BLaER1 treated with 17β-estradiol and CSF1 and Interleukin-3, amounts not matched to agents 10 nM and 100 nM (cell line): ENCODE results near the gene RPS6KA2.
A peak's percentile ranks its signal among the peaks of the same experiment; 100 is the strongest.

Experiments used
- H3K27ac ChIP-seq, 11 experiments: shearing (Covaris generic); formaldehyde crosslinking; 2 replicates each; pipeline ENCODE4 v1.8.1; 2022
- H3K27me3 ChIP-seq, 11 experiments: shearing (Covaris generic); formaldehyde crosslinking; 2 replicates each; pipeline ENCODE4 v1.8.1; 2022
- H3K36me3 ChIP-seq, 11 experiments: shearing (Covaris generic); formaldehyde crosslinking; 2 replicates each; pipeline ENCODE4 v1.8.1; 2022
- H3K4me1 ChIP-seq, 10 experiments: shearing (Covaris generic); formaldehyde crosslinking; 2 replicates each; pipeline ENCODE4 v1.8.1; 2022
- H3K4me2 ChIP-seq, 11 experiments: shearing (Covaris generic); formaldehyde crosslinking; 2 replicates each; pipeline ENCODE4 v1.8.1; 2022
- H3K4me3 ChIP-seq, 10 experiments: shearing (Covaris generic); formaldehyde crosslinking; 2 replicates each; pipeline ENCODE4 v1.8.1; 2022
- H3K9ac ChIP-seq, 11 experiments: shearing (Covaris generic); formaldehyde crosslinking; 2 replicates each; pipeline ENCODE4 v1.8.1; 2022
- H3K9me3 ChIP-seq, 11 experiments: shearing (Covaris generic); formaldehyde crosslinking; replicated peaks in 1 of 11; 2 replicates each; pipeline ENCODE4 v1.8.1; 2022
- H4K20me1 ChIP-seq, 11 experiments: shearing (Covaris generic); formaldehyde crosslinking; 2 replicates each; pipeline ENCODE4 v1.8.1; 2022
- Cebpa-rat ChIP-seq, 11 experiments: shearing (Covaris generic); IDR thresholded peaks; 2 replicates each; pipeline ENCODE4 v1.8.1; 2022

RPS6KA2 gene

DNA sequence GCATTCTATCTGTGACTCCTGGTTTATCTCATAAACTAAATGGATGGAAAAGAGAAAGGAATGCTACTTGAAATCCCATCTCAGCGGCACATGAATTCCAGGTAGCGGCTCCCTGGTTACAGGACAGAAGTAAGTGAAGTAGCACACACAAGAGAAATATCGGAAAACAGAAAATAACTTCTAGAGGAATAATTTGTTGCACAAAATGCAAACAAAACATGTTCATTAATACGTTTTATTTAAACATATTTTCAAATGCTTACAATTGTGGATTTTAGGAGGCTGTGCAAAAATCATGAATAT is 26.5 kb upstream of the RPS6KA2 start:
- H3K27me3 ChIP-seq = peaks cover 0 to 14% (median 0%) of the 10 kb centered on the region in 11 experiments; a peak in 5 of 22 replicates

DNA sequence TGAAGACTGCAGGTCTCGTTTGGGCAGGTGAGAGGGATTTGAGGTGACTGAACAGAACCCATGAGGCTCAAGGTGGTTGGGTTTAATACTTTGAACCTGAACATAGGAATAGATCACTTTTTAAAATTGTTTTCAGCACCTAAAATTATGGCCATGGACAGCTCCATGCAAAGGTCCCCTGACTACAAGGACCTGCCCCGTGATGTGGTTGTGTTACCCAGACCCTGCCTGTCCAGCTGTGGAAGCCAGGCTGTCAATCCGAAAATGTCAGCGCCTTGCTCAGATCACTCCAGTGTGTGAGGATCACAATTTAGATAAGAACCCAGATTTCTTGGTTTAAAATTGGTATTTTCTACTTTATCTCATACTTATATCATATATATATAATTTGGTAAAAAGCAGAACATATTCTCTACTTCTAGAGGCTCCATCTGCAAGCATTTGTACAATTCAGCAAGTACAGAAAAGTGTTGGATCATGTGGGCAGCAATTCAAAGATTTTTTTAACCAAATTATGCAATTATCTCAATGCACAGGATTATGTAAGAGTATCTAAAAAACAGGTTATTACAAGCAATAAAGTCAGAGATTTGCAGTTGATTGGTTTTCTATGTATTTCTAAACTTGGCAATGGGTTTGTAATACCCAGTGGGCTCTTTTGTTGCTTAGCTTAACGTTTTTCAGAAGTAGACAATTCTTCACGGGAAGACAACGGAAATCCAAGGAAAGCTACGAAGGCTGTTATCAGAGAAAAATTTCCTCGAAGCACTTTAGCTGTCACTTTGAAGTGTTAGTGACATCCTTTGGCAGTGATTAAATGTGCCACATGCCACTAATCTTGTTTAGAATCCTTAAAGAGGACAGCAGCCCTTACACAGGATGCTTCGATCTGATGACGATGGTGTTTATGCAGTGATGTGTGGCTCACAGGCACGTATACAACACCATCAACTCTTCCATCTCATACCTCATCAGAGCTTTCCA is 24.1 kb upstream of the RPS6KA2 start:
- Histone ChIP-seq H3K4me1 (peaks cover 14 to 61% (median 50%) of the 10 kb centered on the region in 10 experiments; a peak in 18 of 20 replicates), H3K27me3 (peaks cover 0 to 6% (median 0%) of the 10 kb centered on the region in 11 experiments; a peak in 4 of 22 replicates), H3K9ac (peak overlapping the region in 1 of 11 experiments; percentile 51; a peak in 1 of 22 replicates), H3K36me3 (no peaks in the 10 kb centered on the region), H4K20me1 (peaks cover 0 to 4% (median 0%) of the 10 kb centered on the region in 11 experiments; a peak in 2 of 22 replicates), H3K4me3 (no peak overlapping the region), H3K9me3 (peaks cover 0 to 6% (median 0%) of the 10 kb centered on the region in 11 experiments; a peak in 2 of 22 replicates), H3K27ac (peak overlapping the region in 4 of 11 experiments; percentile 43 to 73 (median 56); a peak in 6 of 22 replicates), H3K4me2 (peak overlapping the region; percentile 49 to 94 (median 81); a peak in 21 of 22 replicates)
- no peak for TF ChIP-seq Cebpa-rat (IDR thresholded peaks at IDR 0.05)

More for the DNA sequence above, 26.5 kb upstream of the RPS6KA2 start:
- Histone ChIP-seq H3K9ac (no peak overlapping the region), H3K4me3 (no peak overlapping the region), H3K36me3 (no peaks in the 10 kb centered on the region), H3K9me3 (no peaks in the 10 kb centered on the region), H3K27ac (no peak overlapping the region), H4K20me1 (peaks cover 0 to 13% (median 0%) of the 10 kb centered on the region in 11 experiments; a peak in 2 of 22 replicates), H3K4me2 (0 out of 22 replicates have a peak overlapping the region, but pooled peaks of 1 of the 11 experiments have one; percentile 85), H3K4me1 (peaks cover 37 to 82% (median 71%) of the 10 kb centered on the region in 10 experiments)
- TF ChIP-seq Cebpa-rat (IDR thresholded peaks at IDR 0.05) = no peak

DNA sequence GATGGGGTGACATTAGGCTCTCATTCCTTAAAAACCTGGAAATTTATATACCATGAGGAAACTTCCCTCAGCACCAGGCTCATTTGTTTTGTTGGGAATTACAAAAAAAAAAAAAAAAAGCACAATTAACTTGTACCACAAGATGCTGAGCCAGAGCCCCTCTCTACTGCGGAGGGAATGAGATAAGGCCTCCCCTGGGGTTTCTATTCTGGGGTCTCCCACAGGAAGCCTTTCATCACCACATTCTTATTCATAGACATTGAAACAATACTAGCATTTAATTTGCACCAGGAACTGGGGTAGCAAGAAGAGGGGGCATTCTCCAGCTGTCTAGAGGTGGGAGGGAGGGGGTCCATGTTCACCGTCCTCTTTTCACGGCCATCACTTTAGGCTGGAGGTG is 23.0 kb upstream of the RPS6KA2 start:
- H3K9ac ChIP-seq = peak overlapping the region in 3 of 11 experiments; percentile 41 to 51 (median 48); a peak in 2 of 22 replicates
- TF ChIP-seq Cebpa-rat (IDR thresholded peaks at IDR 0.05) = no peak
- H3K4me2 ChIP-seq = peak overlapping the region; percentile 49 to 94 (median 81); a peak in 21 of 22 replicates
- H4K20me1 ChIP-seq = no peaks in the 10 kb centered on the region
- peaks cover 0 to 6% (median 0%) of the 10 kb centered on the region in 11 experiments; a peak in 2 of 22 replicates for H3K9me3 ChIP-seq
- peaks cover 14 to 50% (median 41%) of the 10 kb centered on the region in 10 experiments; a peak in 18 of 20 replicates for H3K4me1 ChIP-seq
- H3K27me3 ChIP-seq = no peaks in the 10 kb centered on the region; a peak in 1 of 22 replicates
- H3K4me3 ChIP-seq = peak overlapping the region in 3 of 10 experiments; percentile 25 to 38 (median 37); a peak in 5 of 20 replicates
- peak overlapping the region in 4 of 11 experiments; percentile 43 to 73 (median 56); a peak in 7 of 22 replicates for H3K27ac ChIP-seq
- no peaks in the 10 kb centered on the region for H3K36me3 ChIP-seq

GRCh38 chr6:166648846-166649245 is 21.8 kb upstream of the RPS6KA2 start:
- no peak for TF ChIP-seq Cebpa-rat (IDR thresholded peaks at IDR 0.05)
- Histone ChIP-seq H3K36me3 (no peaks in the 10 kb centered on the region), H3K27ac (no peak overlapping the region), H3K4me1 (peaks cover 14 to 38% (median 35%) of the 10 kb centered on the region in 10 experiments; a peak in 19 of 20 replicates), H3K9me3 (peaks cover 2 to 13% (median 3%) of the 10 kb centered on the region in 11 experiments; a peak in 17 of 22 replicates), H3K4me3 (no peak overlapping the region), H3K4me2 (peak overlapping the region in 9 of 11 experiments; percentile 66 to 94 (median 85); a peak in 17 of 22 replicates), H4K20me1 (no peaks in the 10 kb centered on the region), H3K9ac (no peak overlapping the region), H3K27me3 (no peaks in the 10 kb centered on the region)

- H3K9me3 ChIP-seq = peaks cover 7 to 21% (median 11%) of the 10 kb centered on the region in 11 experiments; a peak in 19 of 22 replicates
- peak overlapping the region in 1 of 11 experiments; percentile 85; a peak in 1 of 22 replicates for H3K4me2 ChIP-seq
- H4K20me1 ChIP-seq = no peaks in the 10 kb centered on the region
- peaks cover 14 to 38% (median 35%) of the 10 kb centered on the region in 10 experiments for H3K4me1 ChIP-seq
- no peak overlapping the region for H3K4me3 ChIP-seq
- no peak for TF ChIP-seq Cebpa-rat (IDR thresholded peaks at IDR 0.05)
- no peak overlapping the region for H3K27ac ChIP-seq
- no peak overlapping the region for H3K9ac ChIP-seq
- no peaks in the 10 kb centered on the region for H3K27me3 ChIP-seq
- no peaks in the 10 kb centered on the region for H3K36me3 ChIP-seq
These were observed 20.8 kb upstream of the RPS6KA2 start for GRCh38 chr6:166647896-166648295.

- Histone ChIP-seq H4K20me1 (no peaks in the 10 kb centered on the region), H3K9ac (no peak overlapping the region), H3K4me2 (no peak overlapping the region; a peak in 1 of 22 replicates), H3K4me1 (peaks cover 14 to 37% (median 35%) of the 10 kb centered on the region in 10 experiments), H3K27ac (no peak overlapping the region), H3K9me3 (peaks cover 7 to 26% (median 17%) of the 10 kb centered on the region in 11 experiments; a peak in 19 of 22 replicates), H3K27me3 (no peaks in the 10 kb centered on the region), H3K4me3 (no peak overlapping the region), H3K36me3 (no peaks in the 10 kb centered on the region)
- TF ChIP-seq Cebpa-rat (IDR thresholded peaks at IDR 0.05) = no peak
These were observed 19.7 kb upstream of the RPS6KA2 start for GRCh38 chr6:166646716-166647115.

GRCh38 chr6:166645896-166646295 is 18.8 kb upstream of the RPS6KA2 start:
- no peak for TF ChIP-seq Cebpa-rat (IDR thresholded peaks at IDR 0.05)
- no peak overlapping the region for H3K9ac ChIP-seq
- no peak overlapping the region for H3K27ac ChIP-seq

GRCh38 chr6:166644681-166645080 is 17.6 kb upstream of the RPS6KA2 start:
- H3K4me2 ChIP-seq = no peak overlapping the region

More at GRCh38 chr6:166645896-166646295, 18.8 kb upstream of the RPS6KA2 start:
- peaks cover 14 to 30% (median 28%) of the 10 kb centered on the region in 10 experiments for H3K4me1 ChIP-seq
- H3K4me3 ChIP-seq = no peak overlapping the region
- H3K4me2 ChIP-seq = no peak overlapping the region
- H3K36me3 ChIP-seq = no peaks in the 10 kb centered on the region
- peaks cover 7 to 26% (median 17%) of the 10 kb centered on the region in 11 experiments; a peak in 19 of 22 replicates for H3K9me3 ChIP-seq
- no peaks in the 10 kb centered on the region for H4K20me1 ChIP-seq
- no peaks in the 10 kb centered on the region for H3K27me3 ChIP-seq

More at GRCh38 chr6:166644681-166645080, 17.6 kb upstream of the RPS6KA2 start:
- peaks cover 7 to 26% (median 17%) of the 10 kb centered on the region in 11 experiments; a peak in 19 of 22 replicates for H3K9me3 ChIP-seq
- no peak for TF ChIP-seq Cebpa-rat (IDR thresholded peaks at IDR 0.05)
- peaks cover 14 to 30% (median 27%) of the 10 kb centered on the region in 10 experiments for H3K4me1 ChIP-seq
- H3K36me3 ChIP-seq = no peaks in the 10 kb centered on the region
- H3K9ac ChIP-seq = no peak overlapping the region
- 0 out of 22 replicates have a peak, but pooled peaks cover 0 to 9% (median 0%) of the 10 kb centered on the region in 11 experiments for H3K27me3 ChIP-seq
- H3K4me3 ChIP-seq = no peak overlapping the region
- H4K20me1 ChIP-seq = no peaks in the 10 kb centered on the region; a peak in 1 of 22 replicates
- H3K27ac ChIP-seq = no peak overlapping the region
